ENCODE data around the gene MTA1. TPM values are rescaled to one million over a fixed set of nuclear protein-coding genes. Genes with fewer than 3 reads are reported as not detected.

The MTA1 gene
- 100 to 1,000 TPM; 136 to 152 TPM for total RNA-seq

GRCh38 chr14:105419195-105420091 lies at the start of gene MTA1:
TSS of gene MTA1 (plus strand) at chr14:105419827. CDS start at chr14:105420036, 209 bp downstream.
- POLR2A ChIA-PET = no interaction called here
- Mint-ChIP-seq H3K27me3 (no peaks in the 10 kb centered on the region), H3K27ac (peak within 1 kb of the TSS; percentile 13), H3K4me3 (peak within 1 kb of the TSS; percentile 81), H3K36me3 (ENCODE audit: low read depth) (peaks cover 21% of the 10 kb centered on the region), H3K4me1 (peaks cover 23% of the 10 kb centered on the region), H3K9me3 (ENCODE audit: low read depth) (no peaks in the 10 kb centered on the region)
- peak; percentile 67 for ATAC-seq
- DNase-seq = peak; percentile 72
- intact Hi-C loops (cut with DNase I, micrococcal nuclease) = loop anchor here (1.0 to 5.0 kb wide), 7 partner anchors 21 to 327 kb away; partner anchors contain the start of genes BRF1 (in 1 of the 2), CRIP2 (in 1 of the 2), TEDC1 (in 1 of the 2) and TEX22 (in 1 of the 2)
- CTCF ChIA-PET = interaction anchor here (1.9 kb wide), 1 partner anchor 71 kb away, joined by 10 read pairs; no protein-coding TSS in a partner anchor

DNA sequence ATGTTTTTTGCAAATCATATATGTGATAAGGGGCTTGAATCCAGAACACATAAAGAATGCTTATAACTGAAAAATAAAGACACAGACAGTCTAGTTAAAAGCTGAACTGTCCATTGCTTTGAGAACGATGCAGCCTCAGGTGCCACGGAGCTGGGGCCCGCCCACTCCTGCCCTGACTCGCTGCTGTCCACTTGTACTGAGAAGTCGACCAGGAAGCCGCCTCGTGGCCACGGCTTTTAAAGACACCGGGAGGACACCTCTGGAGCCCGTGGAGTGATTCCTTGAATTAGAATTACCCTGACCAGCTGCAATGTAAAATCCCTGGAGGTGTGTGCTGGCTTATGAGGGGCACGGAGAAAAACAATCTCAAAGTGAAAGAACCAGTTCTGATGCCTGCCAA lies 45.2 kb upstream of the MTA1 start:
- H3K4me3 Mint-ChIP-seq = no peak overlapping the region
- no peaks in the 10 kb centered on the region for H3K27me3 Mint-ChIP-seq
- no peaks in the 10 kb centered on the region for H3K9me3 Mint-ChIP-seq (ENCODE audit: low read depth)
- intact Hi-C loops (cut with DNase I, micrococcal nuclease) = loop anchor here in 1 of 2 experiments (5.0 kb wide), 1 partner anchor 43 kb away; the partner anchor contains the start of gene MTA1
- no peak for DNase-seq
- ChIA-PET CTCF (interaction anchor here (0.7 to 1.7 kb wide), 4 partner anchors 11 to 166 kb away, joined by 3 to 5 read pairs (median 4); no protein-coding TSS in a partner anchor), POLR2A (no interaction called here)
- H3K36me3 Mint-ChIP-seq (ENCODE audit: low read depth) = peaks cover 4% of the 10 kb centered on the region
- no peak for ATAC-seq
- peaks cover 13% of the 10 kb centered on the region for H3K4me1 Mint-ChIP-seq
- no peak overlapping the region for H3K27ac Mint-ChIP-seq

- Mint-ChIP-seq H3K36me3 (ENCODE audit: low read depth) (peaks cover 3% of the 10 kb centered on the region), H3K4me3 (no peak overlapping the region), H3K27ac (peak overlapping the region; percentile 78), H3K4me1 (peaks cover 12% of the 10 kb centered on the region), H3K27me3 (no peaks in the 10 kb centered on the region), H3K9me3 (ENCODE audit: low read depth) (no peaks in the 10 kb centered on the region)
- DNase-seq (peak; percentile 83), ATAC-seq (peak; percentile 77)
- intact Hi-C loops (cut with DNase I, micrococcal nuclease) = loop anchor here in 1 of 2 experiments (1.0 kb wide), 2 partner anchors 114 to 153 kb away; no protein-coding TSS in a partner anchor
- CTCF ChIA-PET = interaction anchor here (0.8 kb wide), 1 partner anchor 24 kb away, joined by 4 read pairs; no protein-coding TSS in a partner anchor
- POLR2A ChIA-PET = no interaction called here
Measured at GRCh38 chr14:105375635-105376057, 44.0 kb upstream of the MTA1 start.

- Mint-ChIP-seq H3K27ac (no peak overlapping the region), H3K9me3 (ENCODE audit: low read depth) (no peaks in the 10 kb centered on the region), H3K4me1 (peaks cover 9% of the 10 kb centered on the region), H3K27me3 (no peaks in the 10 kb centered on the region), H3K4me3 (no peak overlapping the region), H3K36me3 (ENCODE audit: low read depth) (no peaks in the 10 kb centered on the region)
- intact Hi-C loops (cut with DNase I, micrococcal nuclease) = no loop called here
- ChIA-PET CTCF (interaction anchor here (0.9 kb wide), 1 partner anchor 113 kb away, joined by 3 read pairs; no protein-coding TSS in a partner anchor), POLR2A (no interaction called here)
- DNase-seq = no peak
- no peak for ATAC-seq
Measured at GRCh38 chr14:105376521-105377440, 42.8 kb upstream of the MTA1 start.

GRCh38 chr14:105377555-105378182 lies 42.0 kb upstream of the MTA1 start:
- Mint-ChIP-seq H3K27ac (no peak overlapping the region), H3K36me3 (ENCODE audit: low read depth) (no peaks in the 10 kb centered on the region), H3K4me3 (no peak overlapping the region), H3K4me1 (peaks cover 9% of the 10 kb centered on the region), H3K27me3 (no peaks in the 10 kb centered on the region), H3K9me3 (ENCODE audit: low read depth) (no peaks in the 10 kb centered on the region)
- DNase-seq (no peak), ATAC-seq (no peak)
- CTCF ChIA-PET = no interaction called here
- POLR2A ChIA-PET = interaction anchor here (0.6 kb wide), 1 partner anchor 118 kb away, joined by 8 read pairs; no protein-coding TSS in a partner anchor
- intact Hi-C loops (cut with DNase I, micrococcal nuclease) = no loop called here

GRCh38 chr14:105378199-105378598 lies 41.4 kb upstream of the MTA1 start:
- CTCF ChIA-PET = interaction anchor here (1.2 kb wide), 1 partner anchor 36 kb away, joined by 3 read pairs; no protein-coding TSS in a partner anchor
- H3K4me1 Mint-ChIP-seq = peaks cover 9% of the 10 kb centered on the region
- H3K27ac Mint-ChIP-seq = no peak overlapping the region
- no peaks in the 10 kb centered on the region for H3K36me3 Mint-ChIP-seq (ENCODE audit: low read depth)
- H3K4me3 Mint-ChIP-seq = no peak overlapping the region
- H3K9me3 Mint-ChIP-seq (ENCODE audit: low read depth) = no peaks in the 10 kb centered on the region
- ATAC-seq (no peak), DNase-seq (no peak)
- intact Hi-C loops (cut with DNase I, micrococcal nuclease) = no loop called here
- H3K27me3 Mint-ChIP-seq = no peaks in the 10 kb centered on the region
- POLR2A ChIA-PET = interaction anchor here (0.6 kb wide), 1 partner anchor 118 kb away, joined by 8 read pairs; no protein-coding TSS in a partner anchor

DNA sequence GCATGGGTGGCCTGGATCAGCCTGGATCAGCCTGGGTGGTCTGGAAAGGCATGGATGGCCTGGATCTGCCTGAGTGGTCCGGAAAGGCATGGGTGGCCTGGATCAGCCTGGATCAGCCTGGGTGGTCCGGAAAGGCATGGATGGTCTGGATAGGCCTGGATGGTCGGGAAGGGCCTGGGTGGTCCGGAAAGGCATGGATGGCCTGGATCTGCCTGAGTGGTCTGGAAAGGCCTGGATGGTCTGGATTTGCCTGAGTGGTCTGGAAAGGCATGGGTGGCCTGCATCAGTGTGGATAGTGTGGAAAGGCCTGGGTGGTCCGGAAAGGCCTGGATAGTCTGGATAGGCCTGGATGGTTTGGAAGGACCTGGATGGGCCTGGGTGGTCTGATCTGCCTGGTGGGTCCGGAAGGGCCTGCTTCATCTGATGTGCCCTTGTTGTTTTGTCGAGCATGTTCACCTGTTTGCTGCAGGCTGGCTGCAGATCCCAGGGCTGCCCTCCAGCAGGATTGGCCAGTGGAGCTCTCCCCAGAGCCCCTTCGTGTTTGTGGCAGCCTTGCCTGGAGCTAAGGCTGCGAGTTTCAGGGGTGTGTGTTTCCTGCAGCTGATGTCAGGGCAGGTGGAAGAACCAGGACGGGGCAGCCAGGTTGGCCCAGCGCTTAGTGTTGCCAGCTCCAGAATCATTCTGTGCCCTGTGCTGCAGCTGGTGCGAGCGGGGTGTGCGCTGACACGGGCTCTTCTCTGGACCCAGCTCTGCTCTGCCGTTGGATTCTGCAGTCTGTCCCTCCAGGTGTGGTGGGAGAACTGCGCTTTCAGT lies 40.5 kb upstream of the MTA1 start:
- no peak overlapping the region for H3K4me3 Mint-ChIP-seq
- intact Hi-C loops (cut with DNase I, micrococcal nuclease) = no loop called here
- POLR2A ChIA-PET = no interaction called here
- ATAC-seq (no peak), DNase-seq (no peak)
- H3K9me3 Mint-ChIP-seq (ENCODE audit: low read depth) = no peaks in the 10 kb centered on the region
- no peak overlapping the region for H3K27ac Mint-ChIP-seq
- peaks cover 9% of the 10 kb centered on the region for H3K4me1 Mint-ChIP-seq
- H3K36me3 Mint-ChIP-seq (ENCODE audit: low read depth) = no peaks in the 10 kb centered on the region
- CTCF ChIA-PET = interaction anchor here (1.2 kb wide), 1 partner anchor 35 kb away, joined by 3 read pairs; no protein-coding TSS in a partner anchor
- H3K27me3 Mint-ChIP-seq = no peaks in the 10 kb centered on the region

GRCh38 chr14:105379946-105380345 lies 39.7 kb upstream of the MTA1 start:
- no peaks in the 10 kb centered on the region for H3K36me3 Mint-ChIP-seq (ENCODE audit: low read depth)
- no peak overlapping the region for H3K27ac Mint-ChIP-seq
- H3K4me3 Mint-ChIP-seq = no peak overlapping the region
- intact Hi-C loops (cut with DNase I, micrococcal nuclease) = no loop called here
- DNase-seq (no peak), ATAC-seq (no peak)
- CTCF ChIA-PET = interaction anchor here (0.5 kb wide), 1 partner anchor 467 kb away, joined by 3 read pairs; no protein-coding TSS in a partner anchor
- H3K9me3 Mint-ChIP-seq (ENCODE audit: low read depth) = no peaks in the 10 kb centered on the region
- peaks cover 9% of the 10 kb centered on the region for H3K4me1 Mint-ChIP-seq
- POLR2A ChIA-PET = no interaction called here
- no peaks in the 10 kb centered on the region for H3K27me3 Mint-ChIP-seq

GRCh38 chr14:105380756-105381155 lies 38.9 kb upstream of the MTA1 start:
- CTCF ChIA-PET = interaction anchor here (1.5 kb wide), 1 partner anchor 10 kb away, joined by 6 read pairs; no protein-coding TSS in a partner anchor

More at GRCh38 chr14:105380756-105381155, 38.9 kb upstream of the MTA1 start:
- Mint-ChIP-seq H3K9me3 (ENCODE audit: low read depth) (no peaks in the 10 kb centered on the region), H3K27ac (no peak overlapping the region), H3K4me1 (peaks cover 5% of the 10 kb centered on the region), H3K4me3 (no peak overlapping the region), H3K36me3 (ENCODE audit: low read depth) (no peaks in the 10 kb centered on the region), H3K27me3 (no peaks in the 10 kb centered on the region)
- ATAC-seq (no peak), DNase-seq (no peak)
- POLR2A ChIA-PET = no interaction called here
- intact Hi-C loops (cut with DNase I, micrococcal nuclease) = no loop called here

All from activated CD4-positive, alpha-beta T cell treated with anti-CD3 and anti-CD28 coated beads for 36 hours (primary cell).